GM20000 (cell line): Measurements from ENCODE around the gene MRFAP1.
"Not testable (repeated sequence)": the region's sequence is repeated elsewhere in the genome, so short reads cannot be mapped to it uniquely, and the experiment has no call there.

Experiments
- DNase-seq: peaks from one replicate; pipeline ENCODE4 v3.0.0; 2012; ENCODE audit warnings: low spot score
- CTCF ChIP-seq: IDR thresholded peaks from 2 replicates; pipeline ENCODE4 v1.5.1; 2012; ENCODE audit warnings: mild to moderate bottlenecking, control low read depth; ENCODE audit errors: extremely low read depth, missing control alignments

Gene MRFAP1

DNA sequence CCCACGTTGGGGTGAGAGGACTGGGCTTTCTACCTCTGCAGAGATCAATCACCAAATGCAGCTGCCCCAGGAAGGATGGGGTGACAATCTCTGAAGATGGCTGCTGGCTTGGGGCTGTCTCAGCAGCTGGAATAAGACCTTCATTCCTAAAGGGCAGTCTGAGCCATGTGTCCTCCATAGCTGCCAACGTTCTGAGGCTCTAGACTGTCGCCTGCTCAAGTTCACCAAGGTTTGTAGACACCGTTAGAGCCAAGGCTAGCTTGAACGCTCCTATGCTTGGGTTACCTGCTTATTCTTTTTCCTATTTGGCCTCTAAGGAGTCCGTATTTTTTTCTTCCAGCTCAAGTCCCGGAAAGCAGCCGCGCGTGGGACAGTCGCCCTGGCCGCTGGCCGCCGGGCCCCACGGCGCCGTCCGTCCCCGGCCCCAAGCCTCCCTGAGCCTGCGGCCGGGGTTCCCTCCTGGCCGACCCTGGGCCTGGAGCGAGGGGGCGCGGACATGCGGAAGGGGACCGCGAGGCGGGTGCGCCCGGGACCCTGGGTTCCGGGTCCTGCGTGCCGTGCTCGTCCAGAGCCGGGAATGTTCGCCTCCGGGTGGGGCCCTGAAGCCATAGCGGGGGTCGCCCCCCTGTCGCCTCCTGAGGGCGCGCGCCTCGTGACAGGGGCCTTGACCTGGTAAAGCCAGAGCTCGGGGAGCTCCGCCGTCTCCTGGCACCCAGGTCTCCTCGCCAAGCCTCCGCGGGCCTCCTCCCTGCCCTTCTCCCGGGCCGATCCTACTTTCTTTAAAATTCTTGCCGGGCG lies 23.3 kb downstream of the MRFAP1 start:
- no peak for DNase-seq
- no peak for TF ChIP-seq CTCF

DNA sequence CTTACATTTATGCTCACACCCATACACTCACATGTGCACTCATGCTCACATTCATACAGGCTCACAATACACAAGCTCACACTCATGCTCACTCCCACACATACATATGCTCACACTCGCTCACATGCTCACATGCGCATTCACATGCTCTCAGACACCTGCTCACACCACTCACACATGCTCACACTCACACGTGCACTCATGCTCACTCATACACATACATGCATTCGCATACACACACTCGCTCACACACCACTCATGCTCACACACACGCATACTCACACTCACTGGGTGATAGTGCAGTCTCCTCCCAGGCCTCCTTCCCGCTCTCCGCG lies 24.8 kb downstream of the MRFAP1 start:
- TF ChIP-seq CTCF = no peak

DNA sequence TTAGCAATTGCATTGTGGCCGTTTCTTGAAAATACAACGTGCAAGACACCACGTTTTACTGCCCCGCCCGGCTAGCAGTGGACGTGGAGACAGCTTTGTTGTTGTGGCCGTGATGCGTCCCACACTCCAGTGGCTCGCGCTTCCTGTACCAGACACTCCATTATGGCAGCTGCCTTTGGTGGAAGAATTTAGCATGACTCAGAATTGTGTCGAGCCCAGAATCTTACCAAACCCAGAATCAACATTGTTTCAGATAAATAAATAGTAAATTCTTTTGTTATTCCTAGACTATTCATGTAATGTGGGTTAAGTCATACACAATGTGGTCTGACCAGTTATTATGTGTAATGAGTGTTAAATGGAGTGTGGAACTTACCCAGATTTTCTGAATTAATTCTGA lies 27.9 kb downstream of the MRFAP1 start:
- DNase-seq = no peak
- no peak for TF ChIP-seq CTCF

More for the DNA sequence above, 24.8 kb downstream of the MRFAP1 start:
- DNase-seq = no peak

- no peak for DNase-seq
Measured at GRCh38 chr4:6671648-6672047, 31.2 kb downstream of the MRFAP1 start.

GRCh38 chr4:6672131-6672530 lies 31.6 kb downstream of the MRFAP1 start:
- no peak for DNase-seq
- no peak for TF ChIP-seq CTCF

More at GRCh38 chr4:6671648-6672047, 31.2 kb downstream of the MRFAP1 start:
- TF ChIP-seq CTCF = no peak

DNA sequence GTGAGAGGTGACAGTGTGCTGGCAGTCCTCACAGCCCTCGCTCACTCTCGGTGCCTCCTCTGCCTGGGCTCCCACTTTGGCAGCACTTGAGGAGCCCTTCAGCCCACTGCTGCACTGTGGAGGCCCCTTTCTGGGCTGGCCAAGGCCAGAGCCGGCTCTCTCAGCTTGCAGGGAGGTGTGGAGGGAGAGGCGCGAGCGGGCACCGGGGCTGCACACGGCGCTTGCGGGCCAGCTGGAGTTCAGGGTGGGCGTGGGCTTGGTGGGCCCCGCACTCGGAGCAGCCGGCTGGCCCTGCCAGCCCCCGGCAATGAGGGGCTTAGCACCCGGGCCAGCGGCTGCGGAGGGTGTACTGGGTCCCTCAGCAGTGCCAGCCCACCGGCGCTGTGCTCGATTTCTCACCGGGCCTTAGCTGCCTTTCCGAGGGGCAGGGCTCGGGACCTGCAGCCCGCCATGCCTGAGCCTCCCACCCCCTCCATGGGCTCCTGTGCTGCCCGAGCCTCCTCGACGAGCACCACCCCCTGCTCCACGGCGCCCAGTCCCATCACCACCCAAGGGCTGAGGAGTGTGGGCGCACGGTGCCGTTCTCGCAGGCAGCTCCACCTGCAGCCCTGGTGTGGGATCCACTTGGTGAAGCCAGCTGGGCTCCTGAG lies 32.2 kb downstream of the MRFAP1 start:
- DNase-seq = not testable (repeated sequence)

- not testable (repeated sequence) for DNase-seq
Measured at GRCh38 chr4:6673191-6673659, 32.7 kb downstream of the MRFAP1 start.

DNA sequence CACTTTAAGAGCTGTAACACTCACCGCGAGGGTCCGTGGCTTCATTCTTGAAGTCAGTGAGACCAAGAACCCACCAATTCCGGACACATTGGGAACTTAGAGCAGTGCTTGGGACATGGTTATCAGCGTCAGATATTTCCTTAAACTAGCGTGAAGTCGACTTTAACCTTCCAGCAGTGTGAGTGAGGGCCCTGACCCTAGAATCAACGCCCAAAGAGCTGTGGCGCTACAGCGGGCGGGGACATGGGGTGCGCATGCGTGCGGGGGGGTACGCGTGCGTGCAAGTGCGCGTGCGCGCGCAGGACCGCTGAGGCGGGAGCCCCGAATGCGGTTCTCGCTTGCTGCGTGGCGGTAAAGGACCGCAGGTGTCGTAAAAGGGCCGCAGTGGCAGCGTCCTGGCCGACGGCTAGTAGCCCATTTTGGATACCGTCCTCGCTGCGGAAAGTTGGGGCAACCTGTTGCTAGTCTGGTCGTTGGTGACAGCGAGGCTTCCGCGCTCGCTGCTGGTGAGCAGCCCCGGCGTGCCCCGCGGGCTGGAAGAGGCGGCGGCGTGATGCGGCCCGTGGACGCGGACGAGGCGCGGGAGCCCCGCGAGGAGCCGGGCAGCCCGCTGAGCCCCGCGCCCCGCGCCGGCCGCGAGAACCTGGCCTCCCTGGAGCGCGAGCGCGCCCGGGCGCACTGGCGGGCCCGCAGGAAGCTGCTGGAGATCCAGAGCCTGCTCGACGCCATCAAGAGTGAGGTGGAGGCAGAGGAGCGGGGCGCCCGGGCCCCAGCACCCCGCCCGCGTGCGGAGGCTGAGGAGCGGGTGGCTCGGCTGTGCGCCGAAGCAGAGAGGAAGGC lies 33.4 kb downstream of the MRFAP1 start:
- DNase-seq = peak; percentile 99
- no peak for TF ChIP-seq CTCF
